H1 (cell line): Measurements from ENCODE around the gene CAMTA1. TPM values are rescaled to one million over a fixed set of nuclear protein-coding genes. Genes with fewer than 3 reads are reported as not detected.

Experiments used
- CTCF ChIA-PET: fragments of 300-600 bp; sonication (Branson Sonifier 250); formaldehyde crosslinking; loops from one replicate; lab custom pipeline; 2021; ENCODE audit not compliant: partially characterized antibody; lab: Charles Lee
- POLR2A ChIA-PET: fragments of 300-600 bp; sonication (Branson Sonifier 250); formaldehyde crosslinking; loops from one replicate; lab custom pipeline; 2021; ENCODE audit warnings: inconsistent platforms; ENCODE audit not compliant: partially characterized antibody; lab: Charles Lee
- DNase-seq, 2 experiments: peaks; one replicate each; pipeline versions ENCODE4 v3.0.0 to v3.0.0-alpha.2; 2010 to 2022; ENCODE audit warnings: low spot score in 2 of 2, low read depth in 1 of 2, mixed read lengths in 1 of 2
- FAIRE-seq: peaks from 2 replicates; lab custom pipeline; 2011; peaks lifted over from hg19 to GRCh38; lab: Jason Lieb, UNC
- H2AFZ ChIP-seq: 2 replicates; pipeline ENCODE4 v1.8.1; 2012; ENCODE audit warnings: low read length, inconsistent platforms
- H2AK5ac ChIP-seq: 2 replicates; pipeline ENCODE4 v1.6.1; 2013; ENCODE audit warnings: low read depth, low read length
- H2BK120ac ChIP-seq: replicated peaks from 2 replicates; pipeline ENCODE3; 2013; ENCODE audit warnings: low read depth, low read length, inconsistent platforms
- H2BK12ac ChIP-seq: 2 replicates; pipeline ENCODE4 v1.6.1; 2013; ENCODE audit warnings: low read depth, low read length
- H2BK15ac ChIP-seq: 2 replicates; pipeline ENCODE4 v1.6.1; 2013; ENCODE audit warnings: low read length
- H2BK20ac ChIP-seq: 2 replicates; pipeline ENCODE4 v1.6.1; 2013; ENCODE audit warnings: low read length
- H2BK5ac ChIP-seq: 2 replicates; pipeline ENCODE4 v1.6.1; 2013; ENCODE audit warnings: low read depth, low read length
- H3K14ac ChIP-seq: 2 replicates; pipeline ENCODE4 v1.6.1; 2013; ENCODE audit warnings: inconsistent platforms; ENCODE audit not compliant: insufficient read length
- H3K18ac ChIP-seq: 2 replicates; pipeline ENCODE4 v1.6.1; 2013; ENCODE audit warnings: low read length; ENCODE audit errors: extremely low read depth
- H3K23ac ChIP-seq: 2 replicates; pipeline ENCODE4 v1.6.1; 2013; ENCODE audit warnings: inconsistent platforms; ENCODE audit not compliant: insufficient read length
- H3K23me2 ChIP-seq: 2 replicates; pipeline ENCODE4 v1.6.1; 2013; ENCODE audit warnings: low read depth, low read length
- H3K27ac ChIP-seq: 2 replicates; pipeline ENCODE4 v1.6.1; 2011; ENCODE audit warnings: low read depth, low read length, inconsistent platforms
- H3K27me3 ChIP-seq, 4 experiments: replicated peaks in 1 of 4; 1 replicate in 1 of 4; 2 replicates in 3 of 4; pipeline versions ENCODE4 v1.6.1 to v1.8.1; 2011 to 2013; ENCODE audit warnings: low read length in 3 of 4, mild to moderate bottlenecking in 3 of 4, inconsistent platforms in 2 of 4, mixed read lengths in 2 of 4, moderate library complexity in 1 of 4; ENCODE audit not compliant: control insufficient read depth in 3 of 4, insufficient read depth in 3 of 4; ENCODE audit errors: extremely low read depth in 1 of 4
- H3K36me3 ChIP-seq, 4 experiments: 2 replicates each; pipeline versions ENCODE4 v1.6.1 to v1.8.1; 2011 to 2013; ENCODE audit warnings: mild to moderate bottlenecking in 4 of 4, low read length in 3 of 4, moderate library complexity in 2 of 4, control low read depth in 1 of 4, inconsistent platforms in 1 of 4; ENCODE audit not compliant: insufficient read depth in 4 of 4, control insufficient read depth in 2 of 4
- H3K4ac ChIP-seq: replicated peaks from 2 replicates; pipeline ENCODE3; 2013; ENCODE audit warnings: low read length, low read depth, mixed read lengths, inconsistent platforms; ENCODE audit not compliant: insufficient read length
- H3K4me1 ChIP-seq, 4 experiments: replicated peaks in 1 of 4; 1 replicate in 1 of 4; 2 replicates in 3 of 4; pipeline versions ENCODE4 v1.6.1 to v1.8.1; 2011 to 2013; ENCODE audit warnings: low read length in 3 of 4, inconsistent platforms in 2 of 4, mixed read lengths in 1 of 4; ENCODE audit not compliant: insufficient read depth in 4 of 4, control insufficient read depth in 3 of 4
- H3K4me2 ChIP-seq, 2 experiments: 2 replicates each; pipeline versions ENCODE4 v1.6.1 to v1.8.1; 2011 to 2013; ENCODE audit warnings: low read depth in 2 of 2, low read length in 2 of 2, control low read depth in 1 of 2, inconsistent platforms in 1 of 2, mild to moderate bottlenecking in 1 of 2; ENCODE audit not compliant: insufficient read depth in 1 of 2
- H3K4me3 ChIP-seq, 4 experiments: fragments of 200-600, 300-600 bp in 1 of 4; sonication (generic), shearing (Covaris generic), sonication (Bioruptor Twin) in 1 of 4; 2 replicates each; pipeline versions ENCODE4 v1.5.1 to v1.8.1; 2011 to 2016; ENCODE audit warnings: low read length in 4 of 4, low read depth in 3 of 4, control low read depth in 2 of 4, inconsistent platforms in 2 of 4, mild to moderate bottlenecking in 2 of 4, mixed read lengths in 1 of 4, moderate library complexity in 1 of 4; ENCODE audit not compliant: insufficient read depth in 2 of 4; ENCODE audit errors: extremely low read depth in 1 of 4
- H3K56ac ChIP-seq: replicated peaks from 2 replicates; pipeline ENCODE3; 2013; ENCODE audit warnings: low read depth, mild to moderate bottlenecking, mixed read lengths, low read length, inconsistent platforms; ENCODE audit not compliant: insufficient read length
- H3K79me1 ChIP-seq: 2 replicates; pipeline ENCODE4 v1.6.1; 2013; ENCODE audit warnings: low read depth, low read length, control low read depth
- H3K79me2 ChIP-seq, 2 experiments: 2 replicates each; pipeline versions ENCODE4 v1.6.1 to v1.8.1; 2012 to 2013; ENCODE audit warnings: low read length in 2 of 2, mild to moderate bottlenecking in 2 of 2, inconsistent platforms in 1 of 2; ENCODE audit not compliant: insufficient read depth in 2 of 2, control insufficient read depth in 1 of 2
- H3K9ac ChIP-seq, 4 experiments: replicated peaks in 1 of 4; 1 replicate in 1 of 4; 2 replicates in 3 of 4; pipeline versions ENCODE4 v1.6.1 to v1.8.1; 2011 to 2013; ENCODE audit warnings: low read depth in 3 of 4, low read length in 3 of 4, control low read depth in 2 of 4, mild to moderate bottlenecking in 2 of 4, moderate library complexity in 2 of 4, inconsistent platforms in 1 of 4; ENCODE audit errors: extremely low read depth in 1 of 4
- H3K9me3 ChIP-seq, 2 experiments: 2 replicates each; pipeline versions ENCODE4 v1.6.1 to v1.8.1; 2012 to 2013; ENCODE audit warnings: mild to moderate bottlenecking in 2 of 2, moderate library complexity in 2 of 2, control low read depth in 1 of 2, inconsistent platforms in 1 of 2, low read depth in 1 of 2, low read length in 1 of 2, mixed read lengths in 1 of 2; ENCODE audit not compliant: insufficient read depth in 2 of 2
- H4K20me1 ChIP-seq, 2 experiments: replicated peaks in 1 of 2; 2 replicates each; pipeline versions ENCODE3 to v1.8.1; 2011 to 2013; ENCODE audit warnings: inconsistent platforms in 2 of 2, low read length in 2 of 2, mild to moderate bottlenecking in 1 of 2; ENCODE audit not compliant: insufficient read depth in 2 of 2, control insufficient read depth in 1 of 2
- H4K5ac ChIP-seq: 2 replicates; pipeline ENCODE4 v1.6.1; 2013; ENCODE audit warnings: low read length, low read depth, mixed read lengths, inconsistent platforms; ENCODE audit not compliant: insufficient read length
- H4K8ac ChIP-seq: 2 replicates; pipeline ENCODE4 v1.8.0; 2013; ENCODE audit warnings: mild to moderate bottlenecking, moderate library complexity, low read length, inconsistent platforms; ENCODE audit not compliant: insufficient read depth; ENCODE audit errors: extremely low read depth
- H4K91ac ChIP-seq: replicated peaks from 2 replicates; pipeline ENCODE3; 2013; ENCODE audit warnings: low read length, mixed read lengths, inconsistent platforms; ENCODE audit not compliant: insufficient read length
- EZH2 ChIP-seq: fragments of 200-600 bp; sonication (generic); IDR thresholded peaks from 2 replicates; pipeline ENCODE4 v1.7.1; 2012; ENCODE audit warnings: low read depth, mild to moderate bottlenecking, moderate library complexity, low read length, inconsistent platforms; ENCODE audit not compliant: severe bottlenecking
- WGBS, 2 experiments: shearing (Covaris generic) in 1 of 2; methylation state at CpG; one replicate each; pipeline versions ENCODE4 v1.1.6 to v1.1.7; 2013 to 2015; ENCODE audit warnings: low lambda C conversion rate in 2 of 2, mixed read lengths in 2 of 2, inconsistent platforms in 1 of 2, low coverage in 1 of 2, missing lambda C conversion rate in 1 of 2; ENCODE audit not compliant: insufficient replicate concordance in 2 of 2, insufficient coverage in 1 of 2, insufficient read length in 1 of 2; ENCODE audit errors: extremely low coverage in 1 of 2, missing lambda C conversion rate in 1 of 2; 5-methylcytosine and 5-hydroxymethylcytosine counted together
- polyA plus RNA-seq, 7 experiments: library from polyadenylated mRNA; depleted of rRNA in 3 of 7; stranded (reverse) in 5 of 7; unstranded in 2 of 7; fragments of >200 nt in 5 of 7; fragments of 200-250 nt in 2 of 7; gene quantifications; 1 replicate in 5 of 7; 2 replicates in 1 of 7; 4 replicates in 1 of 7; pipeline versions ENCODE4 v1.2.1 to v1.2.3, GENCODE V29; 2011 to 2013; ENCODE audit warnings: missing spikeins in 2 of 7, mixed read lengths in 2 of 7
- total RNA-seq: library from RNA; stranded (reverse); fragmentation: NEBNext Ultra II Directional; extraction: Animal tissue kit (Norgen Biotek cat#: 25700); gene quantifications from 2 replicates; pipeline ENCODE4 v1.2.1, GENCODE V29; 2021

Gene CAMTA1
- total and polyA plus RNA-seq, 2 of the 8 experiments (the other 6 are each of a cell fraction or from before 2014, with no cell fraction given): 65.0 to 119 TPM

GRCh38 chr1:7589774-7590425 is 804.6 kb downstream of the CAMTA1 start:
- Histone ChIP-seq H2BK5ac (no peak overlapping the region), H3K56ac (no peak overlapping the region)
- TF ChIP-seq EZH2: no peak
- TF ChIP-seq, all 59 proteins: peak for 0
- Histone ChIP-seq H3K4me3 (no peak overlapping the region), H3K14ac (no peak overlapping the region), H3K36me3 (no peaks in the 10 kb centered on the region), H4K91ac (no peak overlapping the region), H2BK15ac (no peak overlapping the region), H3K9me3 (no peaks in the 10 kb centered on the region), H2BK12ac (no peak overlapping the region), H3K4me2 (no peak overlapping the region), H4K5ac (no peak overlapping the region), H2AFZ (no peak overlapping the region), H3K23me2 (no peaks in the 10 kb centered on the region), H3K4me1 (no peaks in the 10 kb centered on the region; a peak in 1 of 7 replicates), H3K27me3 (no peaks in the 10 kb centered on the region), H2AK5ac (no peak overlapping the region), H4K20me1 (no peaks in the 10 kb centered on the region), H4K8ac (no peak overlapping the region), H3K27ac (no peak overlapping the region), H3K18ac (no peak overlapping the region), H3K79me2 (no peaks in the 10 kb centered on the region), H3K79me1 (no peaks in the 10 kb centered on the region), H3K4ac (no peak overlapping the region), H3K23ac (no peak overlapping the region), H2BK120ac (no peak overlapping the region), H2BK20ac (no peak overlapping the region), H3K9ac (no peak overlapping the region)
- DNase-seq: no peak
- POLR2A ChIA-PET: no interaction called here
- WGBS, 2 experiments: 88% methylated on average over 10 of the region's 10 CpGs; no CpG with 5 or more reads in 1 of the 2 experiments
- CTCF ChIA-PET: interaction anchor here (0.6 kb wide), 1 partner anchor 190 kb away, joined by 3 read pairs; no protein-coding TSS in a partner anchor
- FAIRE-seq: no peak
